Fibroblast of lung (primary cell): ENCODE data around the gene FANCI. TPM values are rescaled to one million over a fixed set of nuclear protein-coding genes. Genes with fewer than 3 reads are reported as not detected.

Experiments
- DNase-seq, 2 donors: peaks; one replicate each; pipeline versions ENCODE4 v3.0.0 to v3.0.0-alpha.2; 2010; ENCODE audit warnings: low read depth in 2 of 2
- H2AFZ ChIP-seq: 2 replicates; pipeline ENCODE4 v1.5.1; 2012; ENCODE audit warnings: low read length, control low read depth, inconsistent platforms
- H3K27ac ChIP-seq: 2 replicates; pipeline ENCODE4 v1.5.1; 2011; ENCODE audit warnings: low read length, control low read depth; ENCODE audit not compliant: insufficient read depth
- H3K27me3 ChIP-seq: 2 replicates; pipeline ENCODE4 v1.5.1; 2011; ENCODE audit warnings: mild to moderate bottlenecking, low read length; ENCODE audit not compliant: control insufficient read depth, insufficient read depth
- H3K36me3 ChIP-seq: 2 replicates; pipeline ENCODE4 v1.5.1; 2011; ENCODE audit warnings: low read length; ENCODE audit not compliant: control insufficient read depth, insufficient read depth
- H3K4me1 ChIP-seq: 2 replicates; pipeline ENCODE4 v1.5.1; 2011; ENCODE audit warnings: low read length; ENCODE audit not compliant: control insufficient read depth, insufficient read depth; ENCODE audit errors: extremely low read depth
- H3K4me2 ChIP-seq: 2 replicates; pipeline ENCODE4 v1.5.1; 2011; ENCODE audit warnings: low read length, control low read depth; ENCODE audit not compliant: insufficient read depth; ENCODE audit errors: extremely low read depth
- H3K4me3 ChIP-seq, 4 experiments: fragments of 200-600 bp in 1 of 4; sonication (generic) in 1 of 4; replicated peaks in 1 of 4; 2 replicates each; pipeline ENCODE4 v1.5.1; 2011 to 2016; ENCODE audit warnings: low read length in 4 of 4, low read depth in 3 of 4, mild to moderate bottlenecking in 3 of 4, control low read depth in 2 of 4, inconsistent platforms in 1 of 4, mixed read lengths in 1 of 4; ENCODE audit not compliant: insufficient read depth in 1 of 4; ENCODE audit errors: control extremely low read depth in 1 of 4
- H3K79me2 ChIP-seq: 2 replicates; pipeline ENCODE4 v1.5.1; 2012; ENCODE audit warnings: mild to moderate bottlenecking, low read length, inconsistent platforms; ENCODE audit not compliant: control insufficient read depth, insufficient read depth
- H3K9ac ChIP-seq: 2 replicates; pipeline ENCODE4 v1.5.1; 2011; ENCODE audit warnings: mild to moderate bottlenecking, low read length, control low read depth; ENCODE audit not compliant: insufficient read depth
- H3K9me3 ChIP-seq: 2 replicates; pipeline ENCODE4 v1.5.1; 2012; ENCODE audit warnings: low read depth, low read length; ENCODE audit not compliant: control insufficient read depth, insufficient read depth
- H4K20me1 ChIP-seq: 2 replicates; pipeline ENCODE4 v1.5.1; 2011; ENCODE audit warnings: low read length; ENCODE audit not compliant: control insufficient read depth, insufficient read depth; ENCODE audit errors: extremely low read depth
- EZH2 ChIP-seq: IDR thresholded peaks from 2 replicates; pipeline ENCODE4 v1.5.1; 2012; ENCODE audit warnings: low read length, control low read depth, mild to moderate bottlenecking; ENCODE audit errors: missing control alignments
- polyA plus RNA-seq, 2 donors: library from polyadenylated mRNA; depleted of rRNA in 1 of 2; stranded (reverse) in 1 of 2; unstranded in 1 of 2; fragments of >200 nt; gene quantifications; 2 replicates each; pipeline ENCODE4 v1.2.1, GENCODE V29; 2011 to 2012; ENCODE audit warnings: missing spikeins in 1 of 2
- total RNA-seq: library from RNA; depleted of rRNA; stranded (reverse); fragments of >200 nt; gene quantifications from 2 replicates; pipeline ENCODE4 v1.2.1, GENCODE V29; 2014
- TF ChIP-seq, protein P1 (sequence below), 2 donors: IDR thresholded peaks in 1 of 2; conservative IDR thresholded peaks in 1 of 2; 1 replicate in 1 of 2; 2 replicates in 1 of 2; pipeline ENCODE4 v1.5.1; 2011 to 2012; ENCODE audit warnings: low read length in 2 of 2, control low read depth in 1 of 2, inconsistent platforms in 1 of 2, low read depth in 1 of 2, mild to moderate bottlenecking in 1 of 2

The FANCI gene
- total and polyA plus RNA-seq, 2 donors (not counting 1 experiment from before 2014, with no cell fraction given) = 12.6 to 13.4 TPM

DNA sequence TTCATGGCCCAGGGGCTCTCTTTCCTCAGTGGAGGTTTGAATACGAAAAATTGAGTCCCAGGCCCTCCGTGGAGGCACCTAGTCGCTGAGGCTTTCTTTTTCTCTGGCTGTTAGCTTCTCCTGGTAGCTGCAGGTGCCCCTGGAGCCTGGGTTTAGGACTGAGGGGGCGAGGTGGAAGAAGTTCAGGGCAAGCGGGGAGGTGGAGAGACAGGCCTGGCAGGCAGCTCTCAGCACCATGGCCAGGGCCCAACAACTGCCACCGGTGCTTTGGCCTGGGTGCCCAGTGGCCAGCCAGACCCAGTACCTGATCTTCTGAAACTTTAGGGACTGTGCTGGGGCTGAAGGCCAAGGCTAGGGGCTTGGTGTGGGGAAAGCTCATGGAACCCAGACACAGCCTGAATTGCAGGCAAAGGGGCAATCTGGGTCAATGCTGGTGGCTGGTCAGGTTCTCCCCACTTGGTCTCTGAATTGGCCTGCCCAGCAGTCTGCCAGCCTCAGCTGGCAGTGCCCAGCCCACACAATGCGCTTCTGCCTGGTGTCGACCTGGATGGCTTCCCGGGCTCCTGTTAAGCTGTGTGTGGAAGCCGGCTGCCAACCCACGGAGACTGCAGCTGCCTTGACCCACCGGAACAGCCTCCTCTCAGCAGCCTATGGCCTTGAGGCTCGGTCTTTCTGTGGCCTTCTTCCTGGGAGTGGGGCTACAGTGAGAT is 121.1 kb downstream of the FANCI start:
- Histone ChIP-seq H3K4me2 (no peak overlapping the region), H4K20me1 (no peaks in the 10 kb centered on the region), H3K79me2 (no peaks in the 10 kb centered on the region), H3K4me3 (no peak overlapping the region), H3K9me3 (no peaks in the 10 kb centered on the region), H3K27me3 (peaks cover 89% of the 10 kb centered on the region), H3K9ac (no peak overlapping the region), H3K4me1 (no peaks in the 10 kb centered on the region), H3K36me3 (no peaks in the 10 kb centered on the region), H3K27ac (no peak overlapping the region), H2AFZ (no peak overlapping the region)
- TF ChIP-seq EZH2 = no peak
- TF ChIP-seq, protein P1, sequence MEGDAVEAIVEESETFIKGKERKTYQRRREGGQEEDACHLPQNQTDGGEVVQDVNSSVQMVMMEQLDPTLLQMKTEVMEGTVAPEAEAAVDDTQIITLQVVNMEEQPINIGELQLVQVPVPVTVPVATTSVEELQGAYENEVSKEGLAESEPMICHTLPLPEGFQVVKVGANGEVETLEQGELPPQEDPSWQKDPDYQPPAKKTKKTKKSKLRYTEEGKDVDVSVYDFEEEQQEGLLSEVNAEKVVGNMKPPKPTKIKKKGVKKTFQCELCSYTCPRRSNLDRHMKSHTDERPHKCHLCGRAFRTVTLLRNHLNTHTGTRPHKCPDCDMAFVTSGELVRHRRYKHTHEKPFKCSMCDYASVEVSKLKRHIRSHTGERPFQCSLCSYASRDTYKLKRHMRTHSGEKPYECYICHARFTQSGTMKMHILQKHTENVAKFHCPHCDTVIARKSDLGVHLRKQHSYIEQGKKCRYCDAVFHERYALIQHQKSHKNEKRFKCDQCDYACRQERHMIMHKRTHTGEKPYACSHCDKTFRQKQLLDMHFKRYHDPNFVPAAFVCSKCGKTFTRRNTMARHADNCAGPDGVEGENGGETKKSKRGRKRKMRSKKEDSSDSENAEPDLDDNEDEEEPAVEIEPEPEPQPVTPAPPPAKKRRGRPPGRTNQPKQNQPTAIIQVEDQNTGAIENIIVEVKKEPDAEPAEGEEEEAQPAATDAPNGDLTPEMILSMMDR (conservative IDR thresholded peaks at IDR 0.05 in 1 of 2, IDR thresholded peaks at IDR 0.05 in 1 of 2; ENCODE audit: low read depth in 1 of 2, low read length in 2 of 2) = no peak
- no peak for DNase-seq

DNA sequence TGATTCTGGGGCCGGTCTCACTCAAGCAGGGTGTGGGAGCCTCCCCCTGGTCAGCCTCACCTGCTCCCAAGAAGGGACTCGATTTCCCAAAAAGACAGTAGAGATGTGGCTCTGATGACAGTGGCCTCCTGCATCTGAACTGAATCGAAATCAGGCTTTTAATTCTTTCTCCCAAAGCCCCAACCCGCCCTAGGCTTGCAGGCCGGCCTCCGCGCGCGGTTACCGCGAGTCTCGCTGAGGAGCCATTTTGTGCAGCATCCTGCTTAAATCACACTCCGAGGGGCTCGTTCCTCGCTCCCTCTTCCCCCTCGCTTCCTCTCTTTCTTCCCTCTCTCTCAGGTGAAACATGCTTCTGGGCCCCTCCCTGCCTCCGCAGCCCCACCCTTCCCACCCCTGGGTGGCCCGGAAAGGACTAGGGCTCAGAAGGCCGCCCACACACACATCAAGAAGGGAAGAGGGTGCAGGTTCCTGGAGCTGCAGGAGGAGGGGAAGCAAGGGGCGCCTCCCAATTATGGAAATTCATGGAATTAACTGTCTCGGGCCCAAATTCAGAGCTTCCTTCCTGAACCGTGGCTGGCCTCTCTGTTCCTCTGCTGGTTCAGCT is 121.8 kb downstream of the FANCI start:
- no peak overlapping the region for H2AFZ ChIP-seq
- no peak overlapping the region for H3K4me3 ChIP-seq
- no peaks in the 10 kb centered on the region for H4K20me1 ChIP-seq
- no peak overlapping the region for H3K27ac ChIP-seq
- no peak overlapping the region for H3K9ac ChIP-seq
- TF ChIP-seq EZH2 = no peak
- TF ChIP-seq, protein P1 (conservative IDR thresholded peaks at IDR 0.05 in 1 of 2, IDR thresholded peaks at IDR 0.05 in 1 of 2; ENCODE audit: low read depth in 1 of 2, low read length in 2 of 2) = no peak
- peaks cover 89% of the 10 kb centered on the region for H3K27me3 ChIP-seq
- no peak overlapping the region for H3K4me2 ChIP-seq
- H3K4me1 ChIP-seq = no peaks in the 10 kb centered on the region
- H3K79me2 ChIP-seq = no peaks in the 10 kb centered on the region
- no peak for DNase-seq
- H3K9me3 ChIP-seq = no peaks in the 10 kb centered on the region
- H3K36me3 ChIP-seq = no peaks in the 10 kb centered on the region

Other genes starting within 250 kb of the FANCI start
- 42.9 and 84.9 TPM in 2 replicates for gene ABHD2, start 155.5 kb upstream of the FANCI start, total RNA-seq
- gene ABHD2, start 155.5 kb upstream of the FANCI start, polyA plus RNA-seq = 39.5 and 55.3 TPM in 2 replicates
- not detected in 2 replicates for gene RLBP1, start 22.4 kb upstream of the FANCI start, total RNA-seq
- gene RLBP1, start 22.4 kb upstream of the FANCI start, polyA plus RNA-seq = not detected in 2 replicates
- gene POLG, start 90.8 kb downstream of the FANCI start, total RNA-seq = 52.4 and 61.3 TPM in 2 replicates
- 20.4 and 22.7 TPM in 2 replicates for gene POLG, start 90.8 kb downstream of the FANCI start, polyA plus RNA-seq